ENCODE results near the gene RETSAT. TPM values are rescaled to one million over a fixed set of nuclear protein-coding genes. Genes with fewer than 3 reads are reported as not detected.
"Not testable (repeated sequence)": the region's sequence is repeated elsewhere in the genome, so short reads cannot be mapped to it uniquely, and the experiment has no call there.

RETSAT gene
- total RNA-seq, 1 donor from 2014 or later = 38.2 TPM

DNA sequence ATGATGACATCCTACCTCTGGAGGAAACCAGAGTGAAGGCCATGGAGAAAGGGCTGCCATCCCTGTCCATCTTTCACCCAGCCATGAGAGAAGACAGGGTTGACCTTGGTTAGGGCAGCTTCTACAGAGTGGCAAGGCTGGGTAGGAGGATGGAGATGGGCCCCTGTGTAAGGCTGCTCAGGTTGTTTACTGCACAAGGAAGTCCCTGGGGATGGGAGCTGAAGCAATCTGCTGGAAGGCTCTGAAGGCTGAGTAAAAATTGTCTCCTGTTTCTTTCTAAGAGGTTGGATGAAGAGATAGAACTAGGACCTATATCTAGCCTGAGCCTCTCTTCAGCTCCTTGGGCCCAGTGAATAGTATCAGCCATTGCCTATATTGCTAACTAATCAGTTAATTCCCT, 14.6 kb upstream of the RETSAT start:
- Histone ChIP-seq H3K36me3 (ENCODE audit: insufficient read depth, low read length) (no peaks in the 10 kb centered on the region), H3K27me3 (ENCODE audit: insufficient read depth, low read length) (no peaks in the 10 kb centered on the region), H3K4me3 (ENCODE audit: insufficient read depth, low read depth, low read length) (no peak overlapping the region), H3K9ac (ENCODE audit: low read length) (no peak overlapping the region), H2AFZ (ENCODE audit: low read depth, low read length) (no peak overlapping the region), H3K4me2 (ENCODE audit: low read length) (no peak overlapping the region), H3K79me2 (ENCODE audit: insufficient read depth, low read length) (no peaks in the 10 kb centered on the region), H3K9me3 (ENCODE audit: insufficient read depth, low read depth, low read length) (no peaks in the 10 kb centered on the region), H3K27ac (ENCODE audit: low read depth, low read length) (no peak overlapping the region), H4K20me1 (ENCODE audit: insufficient read depth, low read length) (no peaks in the 10 kb centered on the region), H3K4me1 (ENCODE audit: insufficient read depth, low read length) (no peaks in the 10 kb centered on the region)
- TF ChIP-seq CTCF (IDR thresholded peaks at IDR 0.05; ENCODE audit: insufficient read depth, low read depth, low read length) (no peak), EZH2 (IDR thresholded peaks at IDR 0.05; ENCODE audit: insufficient read depth, low read length) (no peak)
- Mint-ChIP-seq H3K4me1 (ENCODE audit: low read depth, unreplicated experiment) (no peaks in the 10 kb centered on the region), H3K27ac (ENCODE audit: unreplicated experiment) (no peak overlapping the region), H3K9me3 (ENCODE audit: unreplicated experiment) (peaks cover 2% of the 10 kb centered on the region), H3K27me3 (ENCODE audit: low read depth, unreplicated experiment) (no peaks in the 10 kb centered on the region), H3K4me3 (ENCODE audit: unreplicated experiment) (no peak overlapping the region), H3K36me3 (ENCODE audit: low read depth, unreplicated experiment) (peaks cover 23% of the 10 kb centered on the region)
- DNase-seq (ENCODE audit: low read depth) (no peak), FAIRE-seq (no peak)

DNA sequence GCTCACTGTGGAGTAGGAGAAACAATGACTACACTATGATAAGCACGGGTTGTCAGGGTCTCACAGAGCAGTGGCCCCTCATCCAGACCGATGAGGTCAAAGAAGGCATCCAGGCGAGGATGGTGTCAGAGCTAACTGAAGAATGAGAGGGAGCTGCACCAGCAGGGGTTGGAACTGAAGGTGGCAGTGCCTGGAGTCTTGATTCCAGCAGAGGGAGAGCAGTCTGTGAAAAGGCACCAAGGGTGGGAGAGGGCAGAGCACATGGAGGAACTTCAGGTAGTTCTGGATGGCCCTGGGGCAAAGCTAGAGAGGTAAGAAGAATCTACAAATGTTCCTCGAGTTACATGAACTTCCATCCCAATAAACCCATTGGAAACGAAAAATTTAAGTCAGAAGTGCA, 12.9 kb upstream of the RETSAT start:
- Mint-ChIP-seq H3K27me3 (ENCODE audit: low read depth, unreplicated experiment) (no peaks in the 10 kb centered on the region), H3K4me3 (ENCODE audit: unreplicated experiment) (no peak overlapping the region), H3K4me1 (ENCODE audit: low read depth, unreplicated experiment) (no peaks in the 10 kb centered on the region), H3K36me3 (ENCODE audit: low read depth, unreplicated experiment) (peaks cover 25% of the 10 kb centered on the region), H3K27ac (ENCODE audit: unreplicated experiment) (no peak overlapping the region), H3K9me3 (ENCODE audit: unreplicated experiment) (peaks cover 1% of the 10 kb centered on the region)
- H3K9ac ChIP-seq (ENCODE audit: low read length) = no peak overlapping the region
- no peak overlapping the region for H3K4me3 ChIP-seq (ENCODE audit: insufficient read depth, low read depth, low read length)
- no peak overlapping the region for H3K4me2 ChIP-seq (ENCODE audit: low read length)
- no peak overlapping the region for H2AFZ ChIP-seq (ENCODE audit: low read depth, low read length)
- H4K20me1 ChIP-seq (ENCODE audit: insufficient read depth, low read length) = no peaks in the 10 kb centered on the region
- H3K4me1 ChIP-seq (ENCODE audit: insufficient read depth, low read length) = no peaks in the 10 kb centered on the region
- no peaks in the 10 kb centered on the region for H3K9me3 ChIP-seq (ENCODE audit: insufficient read depth, low read depth, low read length)
- peaks cover 3% of the 10 kb centered on the region for H3K36me3 ChIP-seq (ENCODE audit: insufficient read depth, low read length)
- H3K79me2 ChIP-seq (ENCODE audit: insufficient read depth, low read length) = no peaks in the 10 kb centered on the region
- FAIRE-seq = no peak
- TF ChIP-seq CTCF (IDR thresholded peaks at IDR 0.05; ENCODE audit: insufficient read depth, low read depth, low read length) (no peak), EZH2 (IDR thresholded peaks at IDR 0.05; ENCODE audit: insufficient read depth, low read length) (no peak)
- DNase-seq (ENCODE audit: low read depth) = no peak
- no peaks in the 10 kb centered on the region for H3K27me3 ChIP-seq (ENCODE audit: insufficient read depth, low read length)
- H3K27ac ChIP-seq (ENCODE audit: low read depth, low read length) = no peak overlapping the region

DNA sequence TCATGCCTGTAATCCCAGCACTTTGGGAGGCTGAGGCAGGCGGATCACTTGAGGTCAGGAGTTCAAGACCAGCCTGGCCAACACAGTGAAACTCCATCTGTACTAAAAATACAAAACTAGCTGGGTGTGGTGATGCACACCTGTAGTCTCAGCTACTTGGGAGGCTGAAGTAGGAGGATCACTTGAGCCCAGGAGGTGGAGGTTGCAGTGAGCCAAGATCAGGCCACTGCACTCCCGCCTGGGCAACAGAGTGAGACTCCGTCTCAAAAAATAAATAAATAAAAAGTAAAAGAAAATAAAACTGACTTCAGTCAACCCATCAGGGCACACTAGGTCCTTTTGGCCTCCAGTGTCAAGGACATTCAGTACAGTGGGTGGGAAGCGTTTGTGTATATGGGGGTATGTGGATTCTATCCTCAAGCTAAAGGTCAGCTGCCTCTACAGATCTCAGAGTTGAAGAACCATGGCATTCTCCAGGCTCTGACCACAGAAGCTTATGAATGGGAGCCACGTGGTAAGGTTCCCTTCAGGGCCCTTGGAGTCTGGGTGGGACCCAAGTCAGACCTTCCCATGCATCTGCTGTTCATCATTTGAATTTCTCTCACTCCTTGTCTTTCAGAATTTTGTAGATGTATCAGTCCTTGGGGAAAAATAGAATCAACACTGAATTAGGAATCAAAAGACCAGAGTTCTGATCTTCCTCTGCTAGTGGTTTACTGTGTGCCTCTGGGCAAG, 8.5 kb upstream of the RETSAT start:
- not testable (repeated sequence) for H3K79me2 ChIP-seq (ENCODE audit: insufficient read depth, low read length); H3K27ac ChIP-seq (ENCODE audit: low read depth, low read length); H3K9ac ChIP-seq (ENCODE audit: low read length); H3K9me3 Mint-ChIP-seq (ENCODE audit: unreplicated experiment); H3K4me1 Mint-ChIP-seq (ENCODE audit: low read depth, unreplicated experiment); FAIRE-seq; H3K27me3 Mint-ChIP-seq (ENCODE audit: low read depth, unreplicated experiment); H4K20me1 ChIP-seq (ENCODE audit: insufficient read depth, low read length); H2AFZ ChIP-seq (ENCODE audit: low read depth, low read length); H3K4me3 Mint-ChIP-seq (ENCODE audit: unreplicated experiment); H3K4me2 ChIP-seq (ENCODE audit: low read length); H3K4me3 ChIP-seq (ENCODE audit: insufficient read depth, low read depth, low read length); H3K27ac Mint-ChIP-seq (ENCODE audit: unreplicated experiment); H3K36me3 ChIP-seq (ENCODE audit: insufficient read depth, low read length); DNase-seq (ENCODE audit: low read depth); H3K27me3 ChIP-seq (ENCODE audit: insufficient read depth, low read length); H3K9me3 ChIP-seq (ENCODE audit: insufficient read depth, low read depth, low read length); H3K4me1 ChIP-seq (ENCODE audit: insufficient read depth, low read length)
- H3K36me3 Mint-ChIP-seq (ENCODE audit: low read depth, unreplicated experiment) = peaks cover 19% of the 10 kb centered on the region

Data from astrocyte (in vitro differentiated cells and primary cell).